H1 (cell line): ENCODE measurements around the gene GNB3. TPM values are rescaled to one million over a fixed set of nuclear protein-coding genes. Genes with fewer than 3 reads are reported as not detected.

ENCODE experiments used
- CTCF ChIA-PET: fragments of 300-600 bp; sonication (Branson Sonifier 250); formaldehyde crosslinking; loops from one replicate; lab custom pipeline; 2021; ENCODE audit not compliant: partially characterized antibody; lab: Charles Lee
- POLR2A ChIA-PET: fragments of 300-600 bp; sonication (Branson Sonifier 250); formaldehyde crosslinking; loops from one replicate; lab custom pipeline; 2021; ENCODE audit warnings: inconsistent platforms; ENCODE audit not compliant: partially characterized antibody; lab: Charles Lee
- DNase-seq, 2 experiments: peaks; one replicate each; pipeline versions ENCODE4 v3.0.0 to v3.0.0-alpha.2; 2010 to 2022; ENCODE audit warnings: low spot score in 2 of 2, low read depth in 1 of 2, mixed read lengths in 1 of 2
- FAIRE-seq: peaks from 2 replicates; lab custom pipeline; 2011; peaks lifted over from hg19 to GRCh38; lab: Jason Lieb, UNC
- H2AFZ ChIP-seq: 2 replicates; pipeline ENCODE4 v1.8.1; 2012; ENCODE audit warnings: low read length, inconsistent platforms
- H2AK5ac ChIP-seq: 2 replicates; pipeline ENCODE4 v1.6.1; 2013; ENCODE audit warnings: low read depth, low read length
- H2BK120ac ChIP-seq: replicated peaks from 2 replicates; pipeline ENCODE3; 2013; ENCODE audit warnings: low read depth, low read length, inconsistent platforms
- H2BK12ac ChIP-seq: 2 replicates; pipeline ENCODE4 v1.6.1; 2013; ENCODE audit warnings: low read depth, low read length
- H2BK15ac ChIP-seq: 2 replicates; pipeline ENCODE4 v1.6.1; 2013; ENCODE audit warnings: low read length
- H2BK20ac ChIP-seq: 2 replicates; pipeline ENCODE4 v1.6.1; 2013; ENCODE audit warnings: low read length
- H2BK5ac ChIP-seq: 2 replicates; pipeline ENCODE4 v1.6.1; 2013; ENCODE audit warnings: low read depth, low read length
- H3K14ac ChIP-seq: 2 replicates; pipeline ENCODE4 v1.6.1; 2013; ENCODE audit warnings: inconsistent platforms; ENCODE audit not compliant: insufficient read length
- H3K18ac ChIP-seq: 2 replicates; pipeline ENCODE4 v1.6.1; 2013; ENCODE audit warnings: low read length; ENCODE audit errors: extremely low read depth
- H3K23ac ChIP-seq: 2 replicates; pipeline ENCODE4 v1.6.1; 2013; ENCODE audit warnings: inconsistent platforms; ENCODE audit not compliant: insufficient read length
- H3K23me2 ChIP-seq: 2 replicates; pipeline ENCODE4 v1.6.1; 2013; ENCODE audit warnings: low read depth, low read length
- H3K27ac ChIP-seq: 2 replicates; pipeline ENCODE4 v1.6.1; 2011; ENCODE audit warnings: low read depth, low read length, inconsistent platforms
- H3K27me3 ChIP-seq, 4 experiments: replicated peaks in 1 of 4; 1 replicate in 1 of 4; 2 replicates in 3 of 4; pipeline versions ENCODE4 v1.6.1 to v1.8.1; 2011 to 2013; ENCODE audit warnings: low read length in 3 of 4, mild to moderate bottlenecking in 3 of 4, inconsistent platforms in 2 of 4, mixed read lengths in 2 of 4, moderate library complexity in 1 of 4; ENCODE audit not compliant: control insufficient read depth in 3 of 4, insufficient read depth in 3 of 4; ENCODE audit errors: extremely low read depth in 1 of 4
- H3K36me3 ChIP-seq, 4 experiments: 2 replicates each; pipeline versions ENCODE4 v1.6.1 to v1.8.1; 2011 to 2013; ENCODE audit warnings: mild to moderate bottlenecking in 4 of 4, low read length in 3 of 4, moderate library complexity in 2 of 4, control low read depth in 1 of 4, inconsistent platforms in 1 of 4; ENCODE audit not compliant: insufficient read depth in 4 of 4, control insufficient read depth in 2 of 4
- H3K4ac ChIP-seq: replicated peaks from 2 replicates; pipeline ENCODE3; 2013; ENCODE audit warnings: low read length, low read depth, mixed read lengths, inconsistent platforms; ENCODE audit not compliant: insufficient read length
- H3K4me1 ChIP-seq, 4 experiments: replicated peaks in 1 of 4; 1 replicate in 1 of 4; 2 replicates in 3 of 4; pipeline versions ENCODE4 v1.6.1 to v1.8.1; 2011 to 2013; ENCODE audit warnings: low read length in 3 of 4, inconsistent platforms in 2 of 4, mixed read lengths in 1 of 4; ENCODE audit not compliant: insufficient read depth in 4 of 4, control insufficient read depth in 3 of 4
- H3K4me2 ChIP-seq, 2 experiments: 2 replicates each; pipeline versions ENCODE4 v1.6.1 to v1.8.1; 2011 to 2013; ENCODE audit warnings: low read depth in 2 of 2, low read length in 2 of 2, control low read depth in 1 of 2, inconsistent platforms in 1 of 2, mild to moderate bottlenecking in 1 of 2; ENCODE audit not compliant: insufficient read depth in 1 of 2
- H3K4me3 ChIP-seq, 4 experiments: fragments of 200-600, 300-600 bp in 1 of 4; sonication (generic), shearing (Covaris generic), sonication (Bioruptor Twin) in 1 of 4; 2 replicates each; pipeline versions ENCODE4 v1.5.1 to v1.8.1; 2011 to 2016; ENCODE audit warnings: low read length in 4 of 4, low read depth in 3 of 4, control low read depth in 2 of 4, inconsistent platforms in 2 of 4, mild to moderate bottlenecking in 2 of 4, mixed read lengths in 1 of 4, moderate library complexity in 1 of 4; ENCODE audit not compliant: insufficient read depth in 2 of 4; ENCODE audit errors: extremely low read depth in 1 of 4
- H3K56ac ChIP-seq: replicated peaks from 2 replicates; pipeline ENCODE3; 2013; ENCODE audit warnings: low read depth, mild to moderate bottlenecking, mixed read lengths, low read length, inconsistent platforms; ENCODE audit not compliant: insufficient read length
- H3K79me1 ChIP-seq: 2 replicates; pipeline ENCODE4 v1.6.1; 2013; ENCODE audit warnings: low read depth, low read length, control low read depth
- H3K79me2 ChIP-seq, 2 experiments: 2 replicates each; pipeline versions ENCODE4 v1.6.1 to v1.8.1; 2012 to 2013; ENCODE audit warnings: low read length in 2 of 2, mild to moderate bottlenecking in 2 of 2, inconsistent platforms in 1 of 2; ENCODE audit not compliant: insufficient read depth in 2 of 2, control insufficient read depth in 1 of 2
- H3K9ac ChIP-seq, 4 experiments: replicated peaks in 1 of 4; 1 replicate in 1 of 4; 2 replicates in 3 of 4; pipeline versions ENCODE4 v1.6.1 to v1.8.1; 2011 to 2013; ENCODE audit warnings: low read depth in 3 of 4, low read length in 3 of 4, control low read depth in 2 of 4, mild to moderate bottlenecking in 2 of 4, moderate library complexity in 2 of 4, inconsistent platforms in 1 of 4; ENCODE audit errors: extremely low read depth in 1 of 4
- H3K9me3 ChIP-seq, 2 experiments: 2 replicates each; pipeline versions ENCODE4 v1.6.1 to v1.8.1; 2012 to 2013; ENCODE audit warnings: mild to moderate bottlenecking in 2 of 2, moderate library complexity in 2 of 2, control low read depth in 1 of 2, inconsistent platforms in 1 of 2, low read depth in 1 of 2, low read length in 1 of 2, mixed read lengths in 1 of 2; ENCODE audit not compliant: insufficient read depth in 2 of 2
- H4K20me1 ChIP-seq, 2 experiments: replicated peaks in 1 of 2; 2 replicates each; pipeline versions ENCODE3 to v1.8.1; 2011 to 2013; ENCODE audit warnings: inconsistent platforms in 2 of 2, low read length in 2 of 2, mild to moderate bottlenecking in 1 of 2; ENCODE audit not compliant: insufficient read depth in 2 of 2, control insufficient read depth in 1 of 2
- H4K5ac ChIP-seq: 2 replicates; pipeline ENCODE4 v1.6.1; 2013; ENCODE audit warnings: low read length, low read depth, mixed read lengths, inconsistent platforms; ENCODE audit not compliant: insufficient read length
- H4K8ac ChIP-seq: 2 replicates; pipeline ENCODE4 v1.8.0; 2013; ENCODE audit warnings: mild to moderate bottlenecking, moderate library complexity, low read length, inconsistent platforms; ENCODE audit not compliant: insufficient read depth; ENCODE audit errors: extremely low read depth
- H4K91ac ChIP-seq: replicated peaks from 2 replicates; pipeline ENCODE3; 2013; ENCODE audit warnings: low read length, mixed read lengths, inconsistent platforms; ENCODE audit not compliant: insufficient read length
- CHD1 ChIP-seq: IDR thresholded peaks from 2 replicates; pipeline ENCODE4 v1.6.1; 2012; ENCODE audit warnings: low read depth, low read length, improper control_type of control experiment
- WGBS, 2 experiments: shearing (Covaris generic) in 1 of 2; methylation state at CpG; one replicate each; pipeline versions ENCODE4 v1.1.6 to v1.1.7; 2013 to 2015; ENCODE audit warnings: low lambda C conversion rate in 2 of 2, mixed read lengths in 2 of 2, inconsistent platforms in 1 of 2, low coverage in 1 of 2, missing lambda C conversion rate in 1 of 2; ENCODE audit not compliant: insufficient replicate concordance in 2 of 2, insufficient coverage in 1 of 2, insufficient read length in 1 of 2; ENCODE audit errors: extremely low coverage in 1 of 2, missing lambda C conversion rate in 1 of 2; 5-methylcytosine and 5-hydroxymethylcytosine counted together
- polyA plus RNA-seq, 7 experiments: library from polyadenylated mRNA; depleted of rRNA in 3 of 7; stranded (reverse) in 5 of 7; unstranded in 2 of 7; fragments of >200 nt in 5 of 7; fragments of 200-250 nt in 2 of 7; gene quantifications; 1 replicate in 5 of 7; 2 replicates in 1 of 7; 4 replicates in 1 of 7; pipeline versions ENCODE4 v1.2.1 to v1.2.3, GENCODE V29; 2011 to 2013; ENCODE audit warnings: missing spikeins in 2 of 7, mixed read lengths in 2 of 7
- total RNA-seq: library from RNA; stranded (reverse); fragmentation: NEBNext Ultra II Directional; extraction: Animal tissue kit (Norgen Biotek cat#: 25700); gene quantifications from 2 replicates; pipeline ENCODE4 v1.2.1, GENCODE V29; 2021

The GNB3 gene
- total and polyA plus RNA-seq, 2 of the 8 experiments (the other 6 are each of a cell fraction or from before 2014, with no cell fraction given): 9.9 TPM

DNA sequence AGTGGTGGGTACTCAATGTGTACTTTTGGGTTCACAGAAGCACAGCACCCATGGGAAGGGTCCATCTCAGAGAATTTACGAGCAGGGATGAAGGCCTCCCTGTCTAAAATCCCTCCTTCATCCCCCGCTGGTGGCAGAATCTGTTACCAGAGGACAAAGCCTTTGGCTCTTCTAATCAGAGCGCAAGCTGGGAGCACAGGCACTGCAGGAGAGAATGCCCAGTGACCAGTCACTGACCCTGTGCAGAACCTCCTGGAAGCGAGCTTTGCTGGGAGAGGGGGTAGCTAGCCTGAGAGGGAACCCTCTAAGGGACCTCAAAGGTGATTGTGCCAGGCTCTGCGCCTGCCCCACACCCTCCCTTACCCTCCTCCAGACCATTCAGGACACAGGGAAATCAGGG lies 20.6 kb upstream of the GNB3 start:
- POLR2A ChIA-PET: interaction anchor here (0.6 to 27.1 kb wide), 15 partner anchors 8 to 123 kb away, joined by 3 to 388 read pairs (median 4); partner anchors contain the start of genes C12orf57, CDCA3, GNB3 and MLF2
- H3K4me1 ChIP-seq: peaks cover 4 to 51% (median 30%) of the 10 kb centered on the region in 4 experiments

More for the DNA sequence above, 20.6 kb upstream of the GNB3 start:
- Histone ChIP-seq H2BK20ac (peak overlapping the region; percentile 69; the same call in 1 of the 2 replicates), H4K91ac (peak overlapping the region; percentile 39), H3K9ac (no peak overlapping the region), H3K27ac (no peak overlapping the region), H4K20me1 (peaks cover 0 to 10% of the 10 kb centered on the region in 2 experiments), H3K36me3 (no peaks in the 10 kb centered on the region; a peak in 1 of 8 replicates), H2BK5ac (peak overlapping the region; percentile 30; the same call in 1 of the 2 replicates), H3K27me3 (peaks cover 0 to 12% (median 9%) of the 10 kb centered on the region in 4 experiments; a peak in 6 of 7 replicates)
- no peak for TF ChIP-seq CHD1
- TF ChIP-seq, all 59 proteins: peak for 0
- Histone ChIP-seq H3K4ac (no peak overlapping the region), H4K8ac (no peak overlapping the region), H2AK5ac (peak overlapping the region; percentile 98), H3K4me3 (no peak overlapping the region), H3K4me2 (peak overlapping the region; percentile 94; a peak in 1 of 4 replicates), H2AFZ (no peak overlapping the region), H3K56ac (no peak overlapping the region), H3K79me2 (no peaks in the 10 kb centered on the region), H2BK12ac (peak overlapping the region; percentile 50; the same call in 1 of the 2 replicates), H2BK15ac (peak overlapping the region; percentile 96; the same call in 1 of the 2 replicates), H3K79me1 (no peaks in the 10 kb centered on the region; the same call in 1 of the 2 replicates), H3K23ac (no peak overlapping the region), H3K14ac (no peak overlapping the region), H3K23me2 (peaks cover 26% of the 10 kb centered on the region), H3K18ac (0 out of 2 replicates have a peak overlapping the region, but pooled peaks have one; percentile 51), H2BK120ac (no peak overlapping the region), H3K9me3 (peaks cover 0 to 2% of the 10 kb centered on the region in 2 experiments; a peak in 1 of 4 replicates), H4K5ac (no peak overlapping the region)
- WGBS, 2 experiments: 59% methylated on average over 5 of the region's 5 CpGs; no CpG with 5 or more reads in 1 of the 2 experiments
- DNase-seq (no peak), FAIRE-seq (no peak)
- CTCF ChIA-PET: interaction anchor here (0.5 to 23.7 kb wide), 6 partner anchors 16 to 373 kb away, joined by 3 to 532 read pairs (median 12); partner anchors contain the start of genes CD4, LAG3, MLF2 and PTMS
